ENCODE measurements around the gene CSTB.
A peak's percentile ranks its signal among the peaks of the same experiment; 100 is the strongest.

- TF ChIP-seq CTCF (IDR thresholded peaks at IDR 0.05; ENCODE audit: extremely low read depth in 1 of 2, insufficient read depth in 1 of 2, low read depth in 1 of 2, low read length in 2 of 2) (peak; percentile 94), POLR2A (IDR thresholded peaks at IDR 0.05; ENCODE audit: low read depth, low read length) (no peak), POLR2AphosphoS5 (IDR thresholded peaks at IDR 0.05; ENCODE audit: insufficient read depth, low read depth, low read length) (no peak), MAX (IDR thresholded peaks at IDR 0.05; ENCODE audit: insufficient read depth, insufficient read length) (no peak), GATA2 (IDR thresholded peaks at IDR 0.05; ENCODE audit: insufficient read depth, insufficient read length, low read depth, low read length) (no peak), EZH2 (IDR thresholded peaks at IDR 0.05; ENCODE audit: borderline replicate concordance, low read depth, low read length, severe bottlenecking) (no peak), FOS (IDR thresholded peaks at IDR 0.05; ENCODE audit: borderline replicate concordance, insufficient read depth, low read length) (no peak), JUN (IDR thresholded peaks at IDR 0.05; ENCODE audit: borderline replicate concordance, insufficient read depth, insufficient read length, low read depth) (no peak), MYC (IDR thresholded peaks at IDR 0.05; ENCODE audit: low read depth, low read length) (no peak)
These were observed 34.6 kb upstream of the CSTB start for GRCh38 chr21:43810505-43811261.
